Measurements from ENCODE around the gene GTSF1L. TPM values are rescaled to one million over a fixed set of nuclear protein-coding genes. Genes with fewer than 3 reads are reported as not detected.

Gene GTSF1L
- not detected for polyA plus RNA-seq (2013, experiment 1 of 2)
- polyA plus RNA-seq (2013, experiment 2 of 2), result not detected

GRCh38 chr20:43726811-43727338 is at the start of gene GTSF1L:
TSS of gene GTSF1L (minus strand) at chr20:43727002. CDS start at chr20:43726694, 308 bp downstream.
- H3K36me3 ChIP-seq (ENCODE audit: insufficient read depth, low read length), result no peaks in the 10 kb centered on the region
- 89% methylated on average over 11 of the region's 11 CpGs for WGBS
- no peaks in the 10 kb centered on the region; the same call in 1 of the 2 replicates for H3K4me1 ChIP-seq (ENCODE audit: insufficient read depth, low read length)
- H3K27me3 ChIP-seq (ENCODE audit: insufficient read depth, low read length), result no peaks in the 10 kb centered on the region
- H3K9ac ChIP-seq (ENCODE audit: low read depth, low read length), result no peak within 1 kb of the TSS
- H3K27ac ChIP-seq (ENCODE audit: low read depth, low read length), result no peak within 1 kb of the TSS
- H3K4me3 ChIP-seq (ENCODE audit: low read length), result no peak within 1 kb of the TSS
- H3K9me3 ChIP-seq (ENCODE audit: insufficient read depth, low read depth, low read length), result no peaks in the 10 kb centered on the region

- WGBS, result 91% methylated on average over 10 of the region's 10 CpGs
Measured at GRCh38 chr20:43774754-43775153, 48.0 kb upstream of the GTSF1L start.

GRCh38 chr20:43771503-43772190 is 44.8 kb upstream of the GTSF1L start:
- Histone ChIP-seq H3K36me3 (ENCODE audit: insufficient read depth, low read length) (no peaks in the 10 kb centered on the region), H3K9me3 (ENCODE audit: insufficient read depth, low read depth, low read length) (no peaks in the 10 kb centered on the region), H3K4me3 (ENCODE audit: low read length) (no peak overlapping the region), H3K27ac (ENCODE audit: low read depth, low read length) (no peak overlapping the region), H3K4me1 (ENCODE audit: insufficient read depth, low read length) (no peaks in the 10 kb centered on the region), H3K9ac (ENCODE audit: low read depth, low read length) (no peak overlapping the region), H3K27me3 (ENCODE audit: insufficient read depth, low read length) (no peaks in the 10 kb centered on the region)
- WGBS, result 93% methylated on average over 8 of the region's 9 CpGs

More at GRCh38 chr20:43774754-43775153, 48.0 kb upstream of the GTSF1L start:
- Histone ChIP-seq H3K9me3 (ENCODE audit: insufficient read depth, low read depth, low read length) (0 out of 2 replicates have a peak, but pooled peaks cover 8% of the 10 kb centered on the region), H3K4me1 (ENCODE audit: insufficient read depth, low read length) (no peaks in the 10 kb centered on the region), H3K4me3 (ENCODE audit: low read length) (no peak overlapping the region), H3K9ac (ENCODE audit: low read depth, low read length) (no peak overlapping the region), H3K27ac (ENCODE audit: low read depth, low read length) (no peak overlapping the region), H3K27me3 (ENCODE audit: insufficient read depth, low read length) (no peaks in the 10 kb centered on the region), H3K36me3 (ENCODE audit: insufficient read depth, low read length) (no peaks in the 10 kb centered on the region)

- Histone ChIP-seq H3K9ac (ENCODE audit: low read depth, low read length) (no peak overlapping the region), H3K9me3 (ENCODE audit: insufficient read depth, low read depth, low read length) (no peaks in the 10 kb centered on the region)
- 94% methylated on average over 3 of the region's 3 CpGs for WGBS
Measured at GRCh38 chr20:43770342-43770741, 43.5 kb upstream of the GTSF1L start.

DNA sequence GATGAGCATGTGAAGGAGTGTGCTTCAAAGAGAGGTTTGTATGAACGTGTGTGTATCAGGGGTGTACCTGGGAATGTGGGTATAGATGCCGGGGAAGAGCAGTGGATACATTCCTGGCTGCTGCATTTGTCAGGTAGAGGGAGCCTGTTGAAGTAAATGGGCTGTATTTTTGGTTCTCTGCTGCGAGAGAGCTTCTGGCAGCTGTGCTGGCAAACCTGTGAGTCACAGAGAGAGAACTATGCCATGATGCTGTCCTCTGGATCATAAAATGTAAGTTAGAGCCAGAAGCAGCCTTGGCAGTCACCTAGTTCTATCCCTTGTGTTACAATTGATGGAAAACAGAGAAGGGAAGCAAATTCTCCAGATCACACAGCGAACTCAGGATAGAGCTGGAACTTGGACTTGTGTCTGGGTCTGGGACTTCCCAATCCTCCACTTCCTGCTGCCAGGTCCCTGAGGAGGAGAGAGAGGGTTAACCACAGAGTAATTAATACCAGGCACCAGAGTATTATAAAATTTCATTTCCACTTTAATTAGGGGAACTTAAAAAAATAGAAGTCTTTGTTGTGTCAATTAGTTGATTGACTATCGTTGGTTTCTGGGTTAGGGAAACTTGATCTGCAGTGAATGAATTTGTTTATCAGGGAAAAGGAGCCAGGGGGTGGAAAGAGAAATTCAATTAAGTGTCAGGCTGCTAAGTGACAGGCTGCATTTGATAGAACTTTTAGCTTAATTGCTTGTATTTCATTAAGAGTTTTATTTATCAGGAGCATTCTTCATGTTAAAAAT is 41.1 kb upstream of the GTSF1L start:
- no peak overlapping the region for H3K27ac ChIP-seq (ENCODE audit: low read depth, low read length)
- no peaks in the 10 kb centered on the region for H3K36me3 ChIP-seq (ENCODE audit: insufficient read depth, low read length)
- no peak overlapping the region for H3K4me3 ChIP-seq (ENCODE audit: low read length)
- H3K9me3 ChIP-seq (ENCODE audit: insufficient read depth, low read depth, low read length), result no peaks in the 10 kb centered on the region
- H3K9ac ChIP-seq (ENCODE audit: low read depth, low read length), result no peak overlapping the region
- H3K27me3 ChIP-seq (ENCODE audit: insufficient read depth, low read length), result no peaks in the 10 kb centered on the region
- 73% methylated on average over 5 of the region's 5 CpGs for WGBS
- 0 out of 2 replicates have a peak, but pooled peaks cover 3% of the 10 kb centered on the region for H3K4me1 ChIP-seq (ENCODE audit: insufficient read depth, low read length)

More at GRCh38 chr20:43770342-43770741, 43.5 kb upstream of the GTSF1L start:
- H3K4me1 ChIP-seq (ENCODE audit: insufficient read depth, low read length), result 0 out of 2 replicates have a peak, but pooled peaks cover 3% of the 10 kb centered on the region
- H3K27me3 ChIP-seq (ENCODE audit: insufficient read depth, low read length), result no peaks in the 10 kb centered on the region
- H3K4me3 ChIP-seq (ENCODE audit: low read length), result no peak overlapping the region
- H3K36me3 ChIP-seq (ENCODE audit: insufficient read depth, low read length), result no peaks in the 10 kb centered on the region
- no peak overlapping the region for H3K27ac ChIP-seq (ENCODE audit: low read depth, low read length)

GRCh38 chr20:43766917-43767316 is 40.1 kb upstream of the GTSF1L start:
- Histone ChIP-seq H3K9ac (ENCODE audit: low read depth, low read length) (no peak overlapping the region), H3K4me3 (ENCODE audit: low read length) (no peak overlapping the region), H3K27ac (ENCODE audit: low read depth, low read length) (no peak overlapping the region), H3K4me1 (ENCODE audit: insufficient read depth, low read length) (0 out of 2 replicates have a peak, but pooled peaks cover 3% of the 10 kb centered on the region), H3K36me3 (ENCODE audit: insufficient read depth, low read length) (no peaks in the 10 kb centered on the region), H3K27me3 (ENCODE audit: insufficient read depth, low read length) (no peaks in the 10 kb centered on the region), H3K9me3 (ENCODE audit: insufficient read depth, low read depth, low read length) (no peaks in the 10 kb centered on the region)
- 89% methylated on average over 9 of the region's 9 CpGs for WGBS

DNA sequence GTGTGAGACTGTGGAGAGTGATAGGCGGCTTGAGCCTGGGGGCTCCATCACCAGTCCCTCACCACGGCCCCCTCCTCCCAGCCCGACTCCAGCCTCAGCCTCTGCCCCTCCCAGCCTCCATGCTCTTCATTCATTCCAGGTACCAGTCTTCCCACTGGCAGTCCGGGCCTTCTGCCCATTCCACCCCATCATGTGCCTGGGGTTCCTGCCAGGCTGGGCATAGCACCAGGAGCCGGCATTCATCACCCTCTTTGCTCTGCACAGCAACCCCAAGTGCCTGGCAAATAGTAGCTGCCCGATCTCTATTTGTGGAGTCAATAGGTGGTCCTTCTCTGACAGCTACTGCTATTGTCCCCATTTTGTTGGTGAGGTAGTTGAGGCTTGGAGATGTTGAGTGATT is 39.6 kb upstream of the GTSF1L start:
- 77% methylated on average over 6 of the region's 6 CpGs for WGBS
- H3K4me3 ChIP-seq (ENCODE audit: low read length), result no peak overlapping the region
- H3K36me3 ChIP-seq (ENCODE audit: insufficient read depth, low read length), result no peaks in the 10 kb centered on the region
- 0 out of 2 replicates have a peak, but pooled peaks cover 3% of the 10 kb centered on the region for H3K4me1 ChIP-seq (ENCODE audit: insufficient read depth, low read length)
- H3K9ac ChIP-seq (ENCODE audit: low read depth, low read length), result no peak overlapping the region
- H3K27ac ChIP-seq (ENCODE audit: low read depth, low read length), result no peak overlapping the region
- no peaks in the 10 kb centered on the region for H3K9me3 ChIP-seq (ENCODE audit: insufficient read depth, low read depth, low read length)
- no peaks in the 10 kb centered on the region for H3K27me3 ChIP-seq (ENCODE audit: insufficient read depth, low read length)

DNA sequence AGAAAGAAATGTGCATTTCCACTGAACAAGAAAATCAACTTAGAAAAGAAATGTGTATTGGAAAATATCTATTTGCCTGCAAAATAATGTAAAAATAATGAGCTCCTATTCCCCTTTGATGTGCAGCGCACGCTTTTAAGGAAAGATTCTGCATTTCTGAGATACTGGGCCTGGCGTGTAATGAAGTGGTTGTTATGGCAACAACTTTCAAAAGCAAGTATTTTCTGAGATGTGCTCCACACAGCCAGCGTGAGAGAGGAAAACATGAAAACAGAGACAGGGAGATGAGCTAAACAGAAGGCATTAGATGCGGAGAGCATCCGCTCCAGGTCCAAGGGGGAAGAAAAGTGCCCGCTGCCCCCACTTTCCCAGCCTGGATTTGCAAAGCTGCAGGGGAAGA is 39.1 kb upstream of the GTSF1L start:
- no peak overlapping the region for H3K9ac ChIP-seq (ENCODE audit: low read depth, low read length)
- no peak overlapping the region for H3K27ac ChIP-seq (ENCODE audit: low read depth, low read length)
- H3K9me3 ChIP-seq (ENCODE audit: insufficient read depth, low read depth, low read length), result no peaks in the 10 kb centered on the region
- H3K4me3 ChIP-seq (ENCODE audit: low read length), result no peak overlapping the region
- 79% methylated on average over 7 of the region's 7 CpGs for WGBS
- 0 out of 2 replicates have a peak, but pooled peaks cover 3% of the 10 kb centered on the region for H3K4me1 ChIP-seq (ENCODE audit: insufficient read depth, low read length)
- H3K36me3 ChIP-seq (ENCODE audit: insufficient read depth, low read length), result no peaks in the 10 kb centered on the region
- no peaks in the 10 kb centered on the region for H3K27me3 ChIP-seq (ENCODE audit: insufficient read depth, low read length)

DNA sequence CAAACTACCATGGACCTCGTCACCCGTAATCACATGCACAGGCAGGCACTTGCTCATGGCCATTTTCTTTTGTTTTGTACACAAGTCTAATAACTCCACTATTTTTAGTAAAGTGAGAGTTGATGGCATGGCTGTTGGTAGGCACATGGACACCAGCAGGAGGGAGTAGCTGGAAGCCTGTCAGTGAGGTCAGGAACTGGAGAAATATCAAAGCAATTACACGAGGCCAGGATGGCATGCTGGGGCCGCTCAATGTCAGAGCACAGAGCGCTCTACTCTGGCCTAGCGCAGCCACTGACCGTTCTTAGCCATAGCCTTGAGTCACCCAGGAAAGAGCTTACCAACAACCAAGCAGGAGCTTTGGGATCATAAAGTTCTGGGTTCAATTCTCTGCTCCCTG is 36.1 kb upstream of the GTSF1L start:
- H3K4me3 ChIP-seq (ENCODE audit: low read length), result no peak overlapping the region
- H3K9ac ChIP-seq (ENCODE audit: low read depth, low read length), result no peak overlapping the region
- H3K27me3 ChIP-seq (ENCODE audit: insufficient read depth, low read length), result no peaks in the 10 kb centered on the region
- H3K9me3 ChIP-seq (ENCODE audit: insufficient read depth, low read depth, low read length), result no peaks in the 10 kb centered on the region
- no peak overlapping the region for H3K27ac ChIP-seq (ENCODE audit: low read depth, low read length)
- 0 out of 2 replicates have a peak, but pooled peaks cover 3% of the 10 kb centered on the region for H3K4me1 ChIP-seq (ENCODE audit: insufficient read depth, low read length)
- 94% methylated on average over 7 of the region's 7 CpGs for WGBS
- no peaks in the 10 kb centered on the region for H3K36me3 ChIP-seq (ENCODE audit: insufficient read depth, low read length)

GRCh38 chr20:43761386-43762340 is 34.9 kb upstream of the GTSF1L start:
- H3K9ac ChIP-seq (ENCODE audit: low read depth, low read length), result no peak overlapping the region
- 92% methylated on average over 15 of the region's 15 CpGs for WGBS
- no peaks in the 10 kb centered on the region for H3K9me3 ChIP-seq (ENCODE audit: insufficient read depth, low read depth, low read length)
- H3K27ac ChIP-seq (ENCODE audit: low read depth, low read length), result no peak overlapping the region
- H3K4me1 ChIP-seq (ENCODE audit: insufficient read depth, low read length), result 0 out of 2 replicates have a peak, but pooled peaks cover 3% of the 10 kb centered on the region
- no peak overlapping the region for H3K4me3 ChIP-seq (ENCODE audit: low read length)
- no peaks in the 10 kb centered on the region for H3K27me3 ChIP-seq (ENCODE audit: insufficient read depth, low read length)
- no peaks in the 10 kb centered on the region for H3K36me3 ChIP-seq (ENCODE audit: insufficient read depth, low read length)
